Muscle of leg (tissue), 11 donors: Measurements from ENCODE around the gene DPM3. TPM values are rescaled to one million over a fixed set of nuclear protein-coding genes. Genes with fewer than 3 reads are reported as not detected.
"Not testable (repeated sequence)": the region's sequence is repeated elsewhere in the genome, so short reads cannot be mapped to it uniquely, and the experiment has no call there.

Experiments
- DNase-seq: peaks from one replicate; pipeline ENCODE4 v3.0.0; 2013
- H3K27ac ChIP-seq: one replicate; pipeline ENCODE4 v1.5.1; 2013; ENCODE audit warnings: mild to moderate bottlenecking, low read length, control low read depth
- H3K27me3 ChIP-seq: one replicate; pipeline ENCODE4 v1.6.1; 2013; ENCODE audit warnings: low read length; ENCODE audit not compliant: control insufficient read depth, insufficient read depth
- H3K36me3 ChIP-seq: one replicate; pipeline ENCODE4 v1.6.1; 2013; ENCODE audit warnings: low read length; ENCODE audit not compliant: control insufficient read depth, insufficient read depth
- H3K4me1 ChIP-seq: one replicate; pipeline ENCODE4 v1.6.1; 2013; ENCODE audit warnings: low read length; ENCODE audit not compliant: control insufficient read depth, insufficient read depth
- H3K4me3 ChIP-seq: one replicate; pipeline ENCODE4 v1.5.1; 2013; ENCODE audit warnings: low read length, control low read depth
- H3K9me3 ChIP-seq: replicated peaks from 2 replicates; pipeline ENCODE4 v1.6.1; 2013; ENCODE audit warnings: low read depth, low read length; ENCODE audit not compliant: control insufficient read depth
- WGBS: methylation state at CpG from one replicate; pipeline ENCODE4 v1.1.5; 2013; ENCODE audit warnings: missing lambda C conversion rate; ENCODE audit not compliant: insufficient coverage; 5-methylcytosine and 5-hydroxymethylcytosine counted together
- polyA plus RNA-seq, 8 donors: library from polyadenylated mRNA; unstranded; fragments of 120-200 nt; gene quantifications; one replicate each; pipeline versions ENCODE4 v1.2.1 to v1.2.3, GENCODE V29; 2013; ENCODE audit warnings: inconsistent platforms in 1 of 8, low replicate concordance in 1 of 8; ENCODE audit not compliant: insufficient read length in 8 of 8, insufficient read depth in 1 of 8
- total RNA-seq: library from RNA; stranded (reverse); fragments of 120-200 nt; gene quantifications from one replicate; pipeline ENCODE4 v1.2.4, GENCODE V29; 2013

Gene DPM3
- total and polyA plus RNA-seq, 9 donors: 20.1 to 27.9 (median 23.5) TPM

DNA sequence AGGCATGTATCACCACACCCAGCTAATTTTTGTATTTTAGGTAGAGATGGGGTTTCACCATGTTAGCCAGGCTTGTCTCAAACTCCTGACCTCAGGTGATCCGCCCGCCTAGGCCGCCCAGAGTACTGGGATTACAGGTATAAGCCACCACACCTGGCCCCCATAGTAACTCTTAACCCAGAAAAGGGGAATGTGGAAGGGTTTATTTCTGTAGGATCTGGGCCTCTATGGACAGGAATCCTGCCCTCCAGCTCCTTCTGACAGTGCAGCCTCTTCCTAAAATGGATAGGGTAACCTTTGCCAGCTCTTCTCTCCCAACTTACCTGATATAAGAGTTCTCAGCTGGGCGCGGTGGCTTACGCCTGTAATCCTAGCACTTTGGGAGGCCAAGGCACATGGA is 22.3 kb upstream of the DPM3 start:
- not testable (repeated sequence) for H3K9me3 ChIP-seq, H3K36me3 ChIP-seq, DNase-seq, H3K27ac ChIP-seq, H3K4me3 ChIP-seq, H3K27me3 ChIP-seq
- WGBS: 90% methylated on average over 3 of the region's 6 CpGs
- peaks cover 18% of the 10 kb centered on the region for H3K4me1 ChIP-seq

DNA sequence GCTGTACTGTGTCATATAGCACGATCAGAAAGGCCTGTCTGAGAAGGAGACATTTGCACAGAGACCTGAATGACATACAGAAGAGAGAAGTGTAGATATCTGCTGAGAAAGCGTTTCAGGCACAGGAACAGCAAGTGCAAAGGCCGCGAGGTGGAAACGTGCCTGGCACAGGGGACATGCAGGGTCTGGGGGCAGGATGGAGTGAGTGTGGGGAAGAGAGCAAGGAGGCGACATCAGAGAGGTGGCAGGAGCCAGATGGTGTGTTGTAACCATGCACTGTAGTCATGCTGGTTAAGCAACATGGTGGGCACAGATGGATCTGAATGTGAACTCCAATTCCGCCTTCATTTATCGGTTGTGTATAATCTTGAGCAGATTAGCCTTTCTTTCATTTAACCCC is 19.8 kb upstream of the DPM3 start:
- DNase-seq: no peak
- H3K4me3 ChIP-seq: no peak overlapping the region
- no peaks in the 10 kb centered on the region for H3K4me1 ChIP-seq
- H3K9me3 ChIP-seq: no peaks in the 10 kb centered on the region
- no peak overlapping the region for H3K27ac ChIP-seq
- 67% methylated on average over 6 of the region's 8 CpGs for WGBS
- H3K36me3 ChIP-seq: no peaks in the 10 kb centered on the region
- H3K27me3 ChIP-seq: no peaks in the 10 kb centered on the region

DNA sequence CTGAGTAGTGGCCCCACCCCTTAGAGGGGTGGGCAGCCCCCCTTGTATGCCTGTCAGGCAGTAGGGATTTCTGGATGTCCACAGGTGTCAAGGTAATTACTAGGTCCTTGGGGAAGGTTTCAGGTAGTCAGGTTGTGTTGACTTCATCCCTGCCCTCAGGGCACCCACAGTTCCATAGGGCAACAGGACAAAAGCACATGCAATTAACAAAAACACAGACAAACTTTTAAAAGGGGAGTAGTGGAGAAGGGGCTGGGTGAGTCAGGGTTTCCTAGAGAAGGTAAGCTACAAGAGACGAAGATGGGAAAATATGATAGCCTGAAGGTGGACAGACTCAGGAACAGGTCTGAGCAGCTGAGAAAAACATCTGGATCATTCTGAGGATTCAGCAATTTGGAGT is 18.7 kb upstream of the DPM3 start:
- Histone ChIP-seq H3K36me3 (no peaks in the 10 kb centered on the region), H3K4me3 (no peak overlapping the region), H3K4me1 (no peaks in the 10 kb centered on the region), H3K27me3 (no peaks in the 10 kb centered on the region), H3K27ac (no peak overlapping the region), H3K9me3 (no peaks in the 10 kb centered on the region)
- DNase-seq: no peak
- 75% methylated on average over 1 of the region's 1 CpG for WGBS

- H3K36me3 ChIP-seq, H3K27ac ChIP-seq, H3K27me3 ChIP-seq, H3K4me1 ChIP-seq, DNase-seq, H3K4me3 ChIP-seq, H3K9me3 ChIP-seq: not testable (repeated sequence)
- WGBS: no CpG with 5 or more reads among the region's 3 CpGs
Measured at GRCh38 chr1:155155996-155156643, 15.8 kb upstream of the DPM3 start.

DNA sequence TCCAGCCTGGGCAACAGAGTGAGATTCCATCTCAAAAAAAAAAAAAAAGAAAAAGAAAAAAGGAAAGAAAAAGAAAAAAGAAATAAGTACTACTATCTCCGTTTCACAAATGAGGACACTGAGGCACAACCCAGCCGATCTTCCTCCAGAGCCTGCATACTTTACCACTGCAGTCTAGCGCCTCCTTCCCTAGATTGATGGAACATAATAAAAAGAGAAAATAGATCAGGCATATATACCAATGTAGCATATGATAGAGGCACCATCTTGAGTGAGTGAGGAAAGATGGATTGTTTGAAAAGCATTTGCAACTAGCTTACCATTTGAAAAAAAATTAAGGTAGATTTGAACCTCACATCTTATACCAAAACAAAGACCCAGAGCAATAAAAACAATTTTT is 5.2 kb upstream of the DPM3 start:
- WGBS: no CpG with 5 or more reads among the region's 3 CpGs
- peaks cover 6% of the 10 kb centered on the region for H3K27me3 ChIP-seq
- no peak overlapping the region for H3K4me3 ChIP-seq
- no peak for DNase-seq
- peaks cover 2% of the 10 kb centered on the region for H3K4me1 ChIP-seq
- no peak overlapping the region for H3K27ac ChIP-seq
- no peaks in the 10 kb centered on the region for H3K9me3 ChIP-seq
- no peaks in the 10 kb centered on the region for H3K36me3 ChIP-seq

GRCh38 chr1:155141749-155142148 is 1.4 kb upstream of the DPM3 start:
- no CpG with 5 or more reads among the region's 7 CpGs for WGBS
- no peak for DNase-seq

GRCh38 chr1:155140630-155140953 is 261 bp upstream of the DPM3 start:
- Histone ChIP-seq H3K4me3 (peak overlapping the region; percentile 68), H3K4me1 (peaks cover 20% of the 10 kb centered on the region), H3K9me3 (no peaks in the 10 kb centered on the region), H3K36me3 (peaks cover 10% of the 10 kb centered on the region), H3K27me3 (peaks cover 2% of the 10 kb centered on the region), H3K27ac (no peak overlapping the region)
- DNase-seq: no peak
- 10% methylated on average over 10 of the region's 11 CpGs for WGBS

More at GRCh38 chr1:155141749-155142148, 1.4 kb upstream of the DPM3 start:
- Histone ChIP-seq H3K36me3 (peaks cover 10% of the 10 kb centered on the region), H3K4me1 (peaks cover 14% of the 10 kb centered on the region), H3K27me3 (peaks cover 2% of the 10 kb centered on the region), H3K27ac (no peak overlapping the region), H3K9me3 (no peaks in the 10 kb centered on the region), H3K4me3 (no peak overlapping the region)

DNA sequence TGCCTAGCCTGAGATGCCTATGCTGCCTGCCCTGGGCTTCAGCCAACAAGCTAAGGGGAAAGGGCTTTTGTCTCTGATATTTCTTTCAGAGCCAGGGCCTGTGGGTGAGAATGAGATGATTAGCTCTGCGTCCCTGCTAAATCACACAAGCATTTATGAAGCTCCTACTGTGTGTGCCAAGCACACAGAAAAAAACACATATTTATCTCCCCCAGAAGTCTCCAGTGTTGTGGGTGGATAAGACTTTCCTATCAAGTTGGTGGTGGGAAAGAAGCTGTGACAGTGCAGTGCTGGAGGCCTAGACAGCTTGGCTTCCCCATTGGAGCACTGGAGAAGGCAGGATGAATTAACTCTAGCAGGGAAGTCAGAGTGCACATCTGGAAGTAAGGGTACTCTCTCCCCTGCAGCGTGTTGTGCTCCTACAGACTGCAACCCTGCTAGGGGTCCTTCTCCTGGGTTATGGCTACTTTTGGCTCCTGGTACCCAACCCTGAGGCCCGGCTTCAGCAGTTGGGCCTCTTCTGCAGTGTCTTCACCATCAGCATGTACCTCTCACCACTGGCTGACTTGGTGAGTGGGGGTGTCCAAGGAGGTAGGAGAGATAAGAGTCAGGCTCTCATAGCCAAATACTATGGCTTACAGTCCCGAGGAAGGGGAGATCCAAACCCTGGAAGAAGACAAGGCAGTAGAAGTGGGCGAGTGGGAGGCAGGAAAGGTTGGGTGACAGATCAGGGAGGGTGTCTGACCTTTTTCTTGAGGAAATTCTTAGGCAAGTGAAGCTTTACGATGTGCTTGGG is 3.0 kb downstream of the DPM3 start:
- Histone ChIP-seq H3K4me1 (peaks cover 36% of the 10 kb centered on the region), H3K36me3 (peaks cover 20% of the 10 kb centered on the region), H3K4me3 (no peak overlapping the region), H3K27ac (peak overlapping the region; percentile 45), H3K9me3 (no peaks in the 10 kb centered on the region), H3K27me3 (peaks cover 2% of the 10 kb centered on the region)
- 92% methylated on average over 2 of the region's 6 CpGs for WGBS
- DNase-seq: no peak

- Histone ChIP-seq H3K27ac (peak overlapping the region; percentile 45), H3K4me3 (peak overlapping the region; percentile 97), H3K27me3 (peaks cover under 1% of the 10 kb centered on the region), H3K36me3 (peaks cover 23% of the 10 kb centered on the region), H3K4me1 (peaks cover 36% of the 10 kb centered on the region), H3K9me3 (no peaks in the 10 kb centered on the region)
- 54% methylated on average over 3 of the region's 6 CpGs for WGBS
- no peak for DNase-seq
Measured at GRCh38 chr1:155136748-155137147, 3.6 kb downstream of the DPM3 start.

GRCh38 chr1:155135415-155136028 is 4.8 kb downstream of the DPM3 start, which contains the start of gene SLC50A1:
Gene SLC50A1 (plus strand): TSS chr1:155135852. CDS start chr1:155135912, 60 bp downstream.
- Histone ChIP-seq H3K4me1 (peaks cover 34% of the 10 kb centered on the region), H3K27ac (peak within 1 kb of the TSS; percentile 100), H3K36me3 (peaks cover 27% of the 10 kb centered on the region), H3K9me3 (no peaks in the 10 kb centered on the region), H3K27me3 (peaks cover 2% of the 10 kb centered on the region), H3K4me3 (peak within 1 kb of the TSS; percentile 97)
- peak; percentile 97 for DNase-seq
- under 1% methylated on average over 52 of the region's 52 CpGs for WGBS
